ENCODE measurements around the gene CDX2.

Gene CDX2

DNA sequence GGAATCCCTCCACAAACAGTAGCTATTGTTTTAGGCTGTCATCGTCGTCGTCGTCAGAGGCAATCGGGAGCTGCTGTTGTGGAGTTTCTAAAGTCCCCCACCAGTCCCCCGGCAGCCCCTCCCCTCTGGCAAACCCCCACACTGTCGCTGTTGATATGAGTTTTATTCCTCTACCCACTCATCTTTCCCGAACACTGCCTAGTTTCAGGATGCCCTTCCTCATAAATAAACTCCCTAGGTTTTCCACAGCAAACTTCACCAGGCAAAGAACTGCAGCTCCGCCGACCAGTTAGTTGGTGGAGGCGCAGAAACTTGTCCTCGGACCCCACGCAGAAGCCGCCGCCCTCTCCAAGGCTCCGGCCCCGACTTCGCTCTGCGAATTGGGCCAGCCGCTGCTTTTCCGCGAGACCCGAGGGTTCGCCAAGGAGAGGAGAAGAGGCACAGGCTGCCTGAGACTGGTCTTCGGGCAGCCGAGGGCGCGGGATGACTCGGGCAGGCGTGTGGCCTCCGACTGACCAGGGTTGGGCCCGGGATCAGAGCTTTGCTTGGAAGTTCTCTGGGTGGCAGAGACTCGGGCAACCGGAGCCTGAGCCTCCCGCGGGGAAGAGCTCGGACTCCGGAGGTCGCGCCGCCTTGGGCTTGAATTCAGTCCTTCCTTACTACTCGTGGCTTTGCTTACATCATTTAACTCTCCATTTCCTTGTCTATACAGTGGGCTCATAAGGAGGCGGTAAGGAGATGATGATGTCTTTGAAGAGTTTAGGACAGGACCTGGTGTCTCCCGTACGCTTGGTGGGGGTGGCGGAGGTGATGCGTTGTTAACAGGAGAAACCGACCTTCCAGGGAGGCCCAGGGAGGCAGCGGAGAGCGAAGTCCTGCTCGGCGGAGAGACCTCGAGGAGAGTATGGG, 41.4 kb downstream of the CDX2 start:
- DNase-seq = peak; percentile 11

DNA sequence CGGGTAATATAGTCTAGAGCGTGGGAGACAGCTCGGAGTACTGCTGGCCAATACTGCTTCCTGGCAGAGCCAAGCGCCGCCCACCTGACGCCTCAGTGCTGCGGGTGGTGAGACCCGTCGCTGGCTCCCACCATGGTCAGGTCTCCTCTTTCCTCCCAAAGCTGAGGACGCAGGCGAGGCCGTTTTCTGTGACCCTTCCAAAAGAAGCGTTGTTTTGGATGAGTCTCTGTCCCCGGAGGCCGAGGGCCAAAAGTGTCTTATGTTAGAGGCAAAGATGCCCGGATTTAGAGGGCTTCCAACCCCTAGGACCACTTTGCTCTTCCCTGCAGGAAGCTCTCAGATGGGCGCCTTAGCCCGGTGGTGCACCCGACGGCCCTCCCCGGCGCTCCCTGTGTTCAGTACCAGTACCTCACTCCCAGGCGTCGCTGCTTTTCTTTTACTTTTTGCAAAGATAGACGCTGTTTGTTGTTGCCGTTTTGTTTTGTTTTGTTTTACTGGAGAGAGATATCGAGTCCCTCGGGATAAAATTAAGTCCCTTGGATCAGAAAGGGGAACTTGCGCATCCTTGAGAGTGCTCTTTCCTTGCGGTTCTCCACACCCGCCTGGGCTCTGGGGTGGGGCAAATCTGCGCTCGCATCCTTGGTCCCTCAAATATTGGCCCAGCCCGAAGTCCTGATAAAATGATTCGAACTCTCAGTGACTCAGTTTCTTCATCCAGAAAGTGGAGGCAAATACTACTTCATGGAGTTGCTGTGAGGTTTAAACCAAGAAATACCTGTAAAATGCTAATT, 42.3 kb downstream of the CDX2 start:
- DNase-seq = peak; percentile 18

DNA sequence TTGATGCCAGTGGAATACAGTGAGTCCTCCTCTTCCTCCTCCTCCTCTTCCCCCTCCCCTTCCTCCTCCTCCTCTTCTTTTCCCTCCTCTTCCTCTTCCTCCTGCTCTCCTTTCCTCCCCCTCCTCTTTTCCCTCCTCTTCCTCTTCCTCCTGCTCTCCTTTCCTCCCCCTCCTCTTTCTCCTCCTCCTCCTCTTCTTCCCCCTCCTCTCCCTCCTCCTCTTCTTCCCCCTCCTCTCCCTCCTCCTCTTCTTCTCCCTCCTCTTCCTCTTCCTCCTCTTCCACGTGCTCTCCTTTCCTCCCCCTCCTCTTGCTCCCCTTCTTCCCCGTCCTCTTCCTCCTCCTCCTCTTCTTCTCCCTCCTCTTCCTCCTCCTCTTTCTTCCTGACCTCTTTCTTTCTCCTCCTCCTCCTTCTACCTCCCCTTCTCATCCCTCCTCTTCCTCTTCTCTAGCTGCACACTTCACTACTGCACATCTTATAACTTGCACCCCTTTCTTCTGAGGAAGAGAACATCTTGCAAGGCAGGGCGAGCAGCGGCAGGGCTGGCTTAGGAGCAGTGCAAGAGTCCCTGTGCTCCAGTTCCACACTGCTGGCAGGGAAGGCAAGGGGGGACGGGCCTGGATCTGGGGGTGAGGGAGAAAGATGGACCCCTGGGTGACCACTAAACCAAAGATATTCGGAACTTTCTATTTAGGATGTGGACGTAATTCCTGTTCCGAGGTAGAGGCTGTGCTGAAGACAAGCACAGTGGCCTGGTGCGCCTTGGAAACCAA, 43.7 kb downstream of the CDX2 start:
- DNase-seq = no peak

DNA sequence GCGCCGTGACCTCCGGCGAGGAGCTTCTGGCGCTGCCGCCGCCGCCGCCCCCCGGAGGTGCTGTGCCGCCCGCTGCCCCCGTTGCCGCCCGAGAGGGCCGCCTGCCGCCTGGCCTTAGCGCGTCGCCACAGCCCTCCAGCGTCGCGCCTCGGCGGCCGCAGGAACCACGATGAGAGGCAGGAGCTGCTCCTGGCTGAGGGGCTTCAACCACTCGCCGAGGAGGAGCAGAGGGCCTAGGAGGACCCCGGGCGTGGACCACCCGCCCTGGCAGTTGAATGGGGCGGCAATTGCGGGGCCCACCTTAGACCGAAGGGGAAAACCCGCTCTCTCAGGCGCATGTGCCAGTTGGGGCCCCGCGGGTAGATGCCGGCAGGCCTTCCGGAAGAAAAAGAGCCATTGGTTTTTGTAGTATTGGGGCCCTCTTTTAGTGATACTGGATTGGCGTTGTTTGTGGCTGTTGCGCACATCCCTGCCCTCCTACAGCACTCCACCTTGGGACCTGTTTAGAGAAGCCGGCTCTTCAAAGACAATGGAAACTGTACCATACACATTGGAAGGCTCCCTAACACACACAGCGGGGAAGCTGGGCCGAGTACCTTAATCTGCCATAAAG, 44.5 kb downstream of the CDX2 start:
- DNase-seq = peak; percentile 7

DNA sequence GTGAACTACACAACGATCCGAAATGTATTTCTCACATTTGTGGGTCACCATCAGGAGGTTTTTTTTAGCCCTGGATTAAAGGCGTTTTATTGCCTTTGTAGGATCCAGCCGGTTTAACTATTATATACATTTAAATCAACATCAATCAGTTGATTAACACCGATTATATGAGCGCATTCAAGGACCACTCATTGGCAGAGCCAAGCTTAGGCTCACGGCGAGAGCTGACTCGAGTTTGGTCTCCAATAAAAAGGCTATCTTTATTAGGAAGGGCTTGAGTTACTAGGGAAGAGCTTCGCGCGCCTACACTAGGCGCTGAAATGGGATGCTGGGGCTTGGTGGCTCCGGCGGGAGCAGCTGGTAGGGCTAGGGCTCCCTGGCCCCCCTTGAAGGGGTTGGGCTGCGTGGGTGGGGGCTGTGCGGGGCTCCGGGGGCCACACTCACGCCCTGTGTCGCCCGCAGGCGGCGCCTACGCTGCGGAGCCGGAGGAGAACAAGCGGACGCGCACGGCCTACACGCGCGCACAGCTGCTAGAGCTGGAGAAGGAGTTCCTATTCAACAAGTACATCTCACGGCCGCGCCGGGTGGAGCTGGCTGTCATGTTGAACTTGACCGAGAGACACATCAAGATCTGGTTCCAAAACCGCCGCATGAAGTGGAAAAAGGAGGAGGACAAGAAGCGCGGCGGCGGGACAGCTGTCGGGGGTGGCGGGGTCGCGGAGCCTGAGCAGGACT, 45.2 kb downstream of the CDX2 start:
- DNase-seq = peak; percentile 43

DNA sequence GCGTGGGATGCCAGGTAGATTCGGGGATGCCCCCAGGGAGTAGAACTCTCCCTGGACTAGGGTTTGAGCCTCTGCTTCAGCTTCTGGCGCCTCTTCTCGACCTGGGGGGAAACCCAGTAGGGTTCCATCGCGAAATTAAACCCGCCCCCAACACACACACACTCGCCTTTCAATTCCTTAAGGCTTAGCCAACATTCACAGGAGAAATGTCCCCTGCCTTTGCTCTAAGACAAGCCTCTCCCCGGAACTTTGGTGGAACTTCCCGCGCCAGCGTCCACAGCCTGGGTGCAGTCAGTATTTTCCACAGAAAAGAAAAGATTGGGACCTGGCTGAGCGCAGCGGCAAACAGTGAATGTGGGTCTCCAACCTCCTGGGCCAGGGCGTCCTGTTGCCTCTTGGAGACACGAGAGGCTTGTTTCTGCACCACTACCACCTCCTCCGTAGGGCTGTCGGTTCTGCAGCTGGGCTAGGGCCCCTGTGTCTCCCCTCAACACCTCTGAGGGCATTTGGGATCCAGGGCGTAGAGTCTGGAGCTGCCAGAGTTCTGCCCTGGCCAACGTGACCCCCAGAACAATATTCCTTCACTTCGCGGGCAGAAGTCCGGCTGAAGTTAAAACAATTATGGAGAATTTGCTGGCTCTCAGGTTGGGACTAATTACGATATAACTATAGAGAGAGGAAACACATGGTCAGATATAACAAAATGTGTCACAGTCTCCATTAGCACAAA, 46.1 kb downstream of the CDX2 start:
- DNase-seq = peak; percentile 6

DNA sequence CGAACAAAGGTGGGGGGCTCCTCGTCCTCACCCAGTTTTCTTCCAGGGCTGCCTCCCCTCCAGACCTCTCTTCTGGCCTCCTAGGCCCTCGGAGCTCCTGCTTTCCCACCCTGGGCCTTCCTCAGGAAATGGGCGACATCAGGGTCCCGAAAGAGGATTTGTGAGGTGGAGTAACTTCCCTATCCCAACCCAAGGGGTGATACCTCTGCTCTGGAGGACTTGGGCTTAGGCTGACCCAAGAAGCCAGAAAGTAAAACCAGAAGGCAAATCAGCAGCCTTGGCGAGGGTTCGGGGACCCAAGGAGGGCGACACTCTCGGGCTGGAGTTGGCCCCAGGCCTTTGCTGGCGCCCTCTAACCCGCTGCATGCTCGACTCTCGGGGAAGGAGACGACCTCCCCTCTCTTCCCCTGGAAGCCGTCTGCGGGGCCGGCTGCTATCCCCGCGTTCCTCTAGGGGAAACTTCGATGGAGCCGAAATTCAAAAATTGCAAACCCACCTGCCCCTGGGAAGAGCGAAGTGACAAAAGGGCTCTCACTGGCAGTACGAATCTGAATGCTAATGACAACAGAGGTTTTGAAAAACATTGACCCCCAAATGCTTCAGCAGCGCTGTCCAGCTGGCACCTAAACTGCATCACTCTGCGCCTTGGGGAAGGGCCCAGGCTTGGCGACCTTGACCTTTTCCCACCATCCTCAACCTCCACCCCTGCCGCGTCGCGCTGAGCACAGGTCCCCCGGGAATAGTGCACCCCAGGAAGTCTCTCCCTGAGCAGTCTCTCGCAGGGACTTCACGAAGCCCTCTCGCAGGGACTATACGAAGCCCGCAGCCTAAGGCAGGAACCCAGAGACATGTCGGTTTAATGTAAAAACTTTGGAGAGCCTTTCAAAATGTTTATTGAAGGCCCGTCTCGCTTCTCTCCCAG, 46.9 kb downstream of the CDX2 start:
- no peak for DNase-seq

DNA sequence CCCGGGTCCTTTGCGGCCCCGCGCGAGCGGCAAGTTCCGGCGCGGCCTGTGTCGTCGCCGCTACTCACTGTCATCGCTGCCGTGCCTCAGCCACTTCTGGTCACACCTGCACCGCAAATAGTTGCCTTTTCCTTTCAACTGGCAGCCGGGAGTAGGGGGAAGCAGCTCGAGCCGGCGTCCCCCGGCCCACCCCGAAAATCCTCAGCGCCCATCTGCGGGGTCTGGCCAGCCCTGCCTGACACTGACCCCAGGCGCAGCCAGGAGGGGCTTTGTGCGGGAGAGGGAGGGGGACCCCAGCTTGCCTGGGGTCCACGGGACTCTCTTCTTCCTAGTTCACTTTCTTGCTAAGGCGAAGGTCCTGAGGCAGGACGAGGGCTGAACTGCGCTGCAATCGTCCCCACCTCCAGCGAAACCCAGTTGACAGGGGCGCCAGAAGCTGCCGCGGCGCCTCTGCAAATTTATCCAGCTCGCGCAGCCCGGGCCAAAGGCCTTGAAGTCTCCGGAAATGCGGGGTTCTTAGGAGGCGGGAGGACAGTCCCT, 47.6 kb downstream of the CDX2 start:
- DNase-seq = peak; percentile 48

DNA sequence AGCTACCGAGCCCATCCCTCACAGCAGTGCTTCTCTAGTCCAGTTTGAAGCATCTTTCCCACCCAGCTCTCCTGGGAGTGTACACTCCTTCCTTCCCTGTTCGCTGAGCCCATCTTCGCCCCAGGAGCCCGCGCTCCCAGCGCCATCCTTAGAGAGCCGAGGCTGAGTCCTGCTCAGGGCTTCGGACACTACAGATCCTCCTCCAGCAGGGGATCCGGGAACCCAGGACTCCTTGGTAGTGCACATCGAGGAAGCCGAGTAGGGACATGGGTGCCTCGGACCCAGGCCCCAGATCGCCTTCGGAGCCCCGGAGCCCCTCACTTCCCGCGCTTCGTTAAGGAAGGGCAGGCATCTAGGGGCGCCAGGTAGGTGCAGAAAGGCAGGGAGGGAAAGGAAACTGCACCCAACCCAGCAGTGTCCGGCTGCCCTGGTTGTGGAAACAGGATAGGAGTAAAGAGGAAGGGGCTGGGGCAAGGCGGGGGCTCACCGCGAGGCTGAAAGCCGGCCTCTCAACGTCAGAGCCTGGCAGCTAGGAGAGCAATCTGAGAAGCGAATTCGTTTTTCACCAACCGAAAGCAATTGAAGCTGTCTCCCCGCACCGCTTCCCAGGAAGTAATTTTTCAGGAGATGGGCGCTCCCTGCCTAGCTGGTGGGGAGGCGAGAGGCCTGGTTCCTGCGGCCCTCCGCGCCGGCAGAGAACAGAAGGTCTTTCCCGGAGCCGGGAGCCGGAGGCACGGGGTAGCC, 48.3 kb downstream of the CDX2 start:
- peak; percentile 17 for DNase-seq

DNA sequence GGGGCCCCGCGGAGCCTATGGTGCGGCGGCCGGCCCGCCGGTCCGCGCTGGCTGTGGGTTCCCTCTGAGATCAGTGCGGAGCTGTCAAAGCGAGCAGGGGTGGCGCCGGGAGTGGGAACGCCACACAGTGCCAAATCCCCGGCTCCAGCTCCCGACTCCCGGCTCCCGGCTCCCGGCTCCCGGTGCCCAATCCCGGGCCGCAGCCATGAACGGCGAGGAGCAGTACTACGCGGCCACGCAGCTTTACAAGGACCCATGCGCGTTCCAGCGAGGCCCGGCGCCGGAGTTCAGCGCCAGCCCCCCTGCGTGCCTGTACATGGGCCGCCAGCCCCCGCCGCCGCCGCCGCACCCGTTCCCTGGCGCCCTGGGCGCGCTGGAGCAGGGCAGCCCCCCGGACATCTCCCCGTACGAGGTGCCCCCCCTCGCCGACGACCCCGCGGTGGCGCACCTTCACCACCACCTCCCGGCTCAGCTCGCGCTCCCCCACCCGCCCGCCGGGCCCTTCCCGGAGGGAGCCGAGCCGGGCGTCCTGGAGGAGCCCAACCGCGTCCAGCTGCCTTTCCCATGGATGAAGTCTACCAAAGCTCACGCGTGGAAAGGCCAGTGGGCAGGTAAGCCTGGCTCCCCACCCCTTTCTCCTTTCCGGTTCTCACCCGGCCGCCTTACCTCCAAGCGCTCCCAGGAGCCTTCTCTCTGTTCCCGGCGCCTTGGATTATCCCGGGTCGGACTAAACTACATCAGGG, 49.0 kb downstream of the CDX2 start, which contains the start of gene PDX1:
TSS of gene PDX1 (plus strand) at position 67 of the 743 bp plus-strand sequence. CDS start at position 206, 139 bp downstream.
- no peak for DNase-seq

DNA sequence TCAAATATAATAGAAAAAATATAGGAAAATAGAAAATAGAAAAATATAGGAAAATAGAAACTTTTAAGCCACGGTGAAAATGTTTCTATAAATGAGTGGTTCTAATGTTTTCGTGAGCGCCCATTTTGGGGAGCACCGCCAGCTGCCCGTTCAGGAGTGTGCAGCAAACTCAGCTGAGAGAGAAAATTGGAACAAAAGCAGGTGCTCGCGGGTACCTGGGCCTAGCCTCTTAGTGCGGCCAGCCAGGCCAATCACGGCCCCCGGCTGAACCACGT, 49.5 kb downstream of the CDX2 start:
- DNase-seq = peak; percentile 67

DNA sequence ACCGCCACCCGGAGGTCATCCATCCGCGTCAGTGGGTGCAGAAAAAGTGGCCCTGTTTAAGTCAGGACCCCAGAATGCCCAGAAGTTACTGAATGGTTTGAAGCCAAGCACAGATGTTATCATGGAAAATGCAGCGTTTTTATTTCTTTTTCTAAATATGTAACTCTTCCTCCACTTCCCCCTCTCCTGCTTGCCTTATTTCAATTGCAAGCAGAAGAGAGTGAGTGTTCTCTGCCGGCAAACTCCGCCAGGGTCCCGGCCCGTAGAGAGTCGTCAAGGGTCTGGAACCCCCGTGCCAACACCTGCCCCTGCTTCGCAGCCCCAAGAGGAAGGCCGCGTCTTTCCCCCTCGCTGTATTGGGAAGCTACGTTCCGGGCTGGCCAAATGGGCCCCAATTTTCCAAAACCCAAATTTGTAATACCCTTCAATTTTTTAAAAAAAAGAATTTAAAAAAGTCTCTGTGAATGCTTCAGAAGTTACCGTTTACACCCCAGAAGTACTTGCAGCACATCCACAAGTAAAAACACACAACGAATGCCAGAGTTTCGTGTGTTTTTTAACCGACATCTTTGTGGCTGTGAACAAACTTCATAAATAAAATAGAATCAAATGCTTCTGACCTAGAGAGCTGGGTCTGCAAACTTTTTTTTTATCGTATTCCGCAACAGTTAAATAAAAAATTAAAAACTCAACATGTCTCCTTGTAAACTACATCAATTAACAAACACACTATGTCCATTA, 50.0 kb downstream of the CDX2 start:
- DNase-seq = no peak

DNA sequence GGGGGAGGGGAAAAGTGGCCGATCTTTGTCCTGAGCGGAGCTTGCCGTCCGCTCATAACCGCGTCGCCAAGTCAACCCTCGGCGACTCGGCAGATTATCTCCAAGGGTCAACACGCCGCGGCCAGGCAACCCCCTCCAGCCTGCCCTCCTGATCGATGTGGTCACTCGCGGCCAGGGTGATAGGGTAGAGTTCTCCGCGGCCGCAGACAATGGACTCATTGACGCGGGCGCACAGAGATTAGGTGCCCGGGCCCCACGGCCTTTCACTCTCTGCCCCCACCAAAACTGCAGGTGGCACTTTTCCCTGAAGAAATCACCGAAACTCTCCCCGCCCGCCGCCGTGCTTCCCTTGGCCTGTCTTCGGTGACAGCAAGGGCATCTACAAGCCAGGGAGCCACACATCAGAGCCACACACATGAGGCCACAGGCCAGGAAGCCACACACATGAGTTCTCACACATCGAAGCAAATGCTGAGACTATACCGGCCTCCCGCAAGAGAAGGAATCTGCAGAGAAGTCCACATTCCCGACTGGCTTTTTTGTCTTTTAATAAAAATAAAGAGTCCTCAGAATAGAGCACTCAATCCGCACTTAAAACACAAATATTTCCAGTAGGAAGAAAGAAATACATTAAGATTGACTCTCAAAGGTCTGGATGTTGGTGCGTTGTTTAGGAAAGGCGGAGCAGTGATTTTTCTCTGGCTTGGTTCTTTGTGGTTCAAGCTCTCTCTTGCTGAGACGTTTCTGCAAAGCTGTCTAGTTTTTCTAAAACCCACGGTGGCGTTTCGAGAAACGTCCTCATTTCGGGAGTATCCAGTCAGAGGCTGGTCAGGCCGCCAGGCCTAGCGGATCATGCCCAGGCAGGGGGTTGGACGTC, 50.8 kb downstream of the CDX2 start:
- DNase-seq = no peak

DNA sequence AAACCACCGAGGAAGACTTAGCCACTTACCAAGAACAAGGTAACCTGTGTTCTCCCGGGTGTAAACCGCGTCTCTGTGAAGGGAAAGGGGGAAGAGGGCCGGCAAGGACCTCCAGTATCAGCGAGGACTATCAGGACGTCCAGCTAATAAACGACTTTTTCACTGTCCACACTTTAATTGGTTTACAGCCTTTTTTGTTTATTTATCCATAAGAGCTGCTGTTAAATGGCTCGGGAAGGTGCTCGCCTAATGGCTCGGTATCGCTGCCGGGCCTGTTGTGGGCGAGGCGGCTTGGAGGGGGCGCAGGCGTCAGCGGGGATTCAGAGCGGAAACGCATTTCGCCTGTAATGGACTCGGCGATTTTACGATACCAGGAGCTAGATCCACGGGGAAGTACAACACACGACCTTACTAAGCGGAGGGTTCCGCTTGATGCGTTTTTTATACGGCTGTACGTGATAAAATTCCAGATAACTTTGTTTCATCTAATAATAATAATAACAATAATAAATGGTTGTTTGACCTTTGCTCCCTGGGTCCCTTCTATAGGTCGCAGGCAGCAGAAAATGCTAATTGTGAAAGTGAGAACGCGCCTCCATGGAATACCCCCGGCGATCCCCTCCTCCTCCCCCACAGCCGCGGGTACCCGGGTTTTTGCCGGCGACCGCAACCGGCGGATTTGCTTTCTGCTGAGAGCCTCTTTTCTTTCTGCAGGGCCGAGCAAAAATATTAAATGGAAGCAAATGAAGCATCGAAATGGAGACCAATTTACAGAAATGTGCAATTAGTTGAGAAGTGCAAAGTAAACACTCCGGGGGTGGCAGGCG, 51.8 kb downstream of the CDX2 start:
- peak; percentile 22 for DNase-seq

DNA sequence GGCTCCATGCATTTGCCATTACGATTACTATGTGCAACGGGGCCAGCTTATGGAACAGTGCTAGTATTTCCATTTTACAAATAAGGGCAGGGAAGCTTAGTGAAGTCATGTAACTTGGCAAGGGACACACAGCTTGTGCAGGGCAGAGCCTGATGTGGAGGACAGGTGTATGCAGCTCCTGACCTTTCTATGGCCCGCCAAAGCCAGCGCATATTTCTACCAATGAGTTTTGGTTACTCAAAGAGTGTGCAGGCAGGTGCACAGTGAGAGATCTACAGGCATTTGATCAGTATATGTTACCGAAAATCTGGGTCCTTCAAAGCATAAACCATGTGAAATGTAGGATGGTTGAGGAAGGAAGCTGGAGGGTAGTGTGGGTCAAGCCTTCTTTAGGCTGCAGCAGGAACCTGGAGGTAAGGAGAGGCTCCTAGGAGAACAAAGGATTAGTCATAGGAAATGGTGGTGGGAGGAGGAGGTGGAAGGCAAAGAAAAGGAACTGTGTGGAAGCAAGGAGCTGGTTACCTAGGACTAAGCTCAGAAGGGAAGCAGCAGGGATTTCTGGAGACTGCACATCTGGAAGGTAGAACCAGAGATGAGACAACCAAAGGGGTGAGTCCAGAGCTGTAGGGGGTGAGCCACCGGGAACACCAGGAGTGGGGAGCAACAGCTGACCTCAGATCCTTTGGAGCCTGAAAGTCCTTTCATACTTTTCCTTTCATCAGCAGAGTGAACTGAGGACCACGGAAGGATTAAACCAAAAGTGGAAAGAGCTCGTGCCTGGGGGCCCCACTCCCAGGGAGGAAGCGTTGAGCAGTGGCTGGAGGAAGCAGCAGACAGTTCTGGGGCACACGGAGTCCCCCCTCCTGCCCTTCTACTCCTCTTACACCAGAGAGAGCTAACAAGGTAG, 53.6 kb downstream of the CDX2 start:
- no peak for DNase-seq
